ENCODE measurements around the gene RASGRF2.
"Not testable (repeated sequence)": the region's sequence is repeated elsewhere in the genome, so short reads cannot be mapped to it uniquely, and the experiment has no call there.

The RASGRF2 gene

GRCh38 chr5:81269751-81270393 lies 309.7 kb downstream of the RASGRF2 start:
- DNase-seq (ENCODE audit: low read depth) = no peak

GRCh38 chr5:81270394-81271027 lies 310.3 kb downstream of the RASGRF2 start:
- H3K4me3 ChIP-seq (ENCODE audit: low read depth, low read length); DNase-seq (ENCODE audit: low read depth): not testable (repeated sequence)

More at GRCh38 chr5:81269751-81270393, 309.7 kb downstream of the RASGRF2 start:
- no peak overlapping the region for H3K4me3 ChIP-seq (ENCODE audit: low read depth, low read length)
- TF ChIP-seq, protein P1, sequence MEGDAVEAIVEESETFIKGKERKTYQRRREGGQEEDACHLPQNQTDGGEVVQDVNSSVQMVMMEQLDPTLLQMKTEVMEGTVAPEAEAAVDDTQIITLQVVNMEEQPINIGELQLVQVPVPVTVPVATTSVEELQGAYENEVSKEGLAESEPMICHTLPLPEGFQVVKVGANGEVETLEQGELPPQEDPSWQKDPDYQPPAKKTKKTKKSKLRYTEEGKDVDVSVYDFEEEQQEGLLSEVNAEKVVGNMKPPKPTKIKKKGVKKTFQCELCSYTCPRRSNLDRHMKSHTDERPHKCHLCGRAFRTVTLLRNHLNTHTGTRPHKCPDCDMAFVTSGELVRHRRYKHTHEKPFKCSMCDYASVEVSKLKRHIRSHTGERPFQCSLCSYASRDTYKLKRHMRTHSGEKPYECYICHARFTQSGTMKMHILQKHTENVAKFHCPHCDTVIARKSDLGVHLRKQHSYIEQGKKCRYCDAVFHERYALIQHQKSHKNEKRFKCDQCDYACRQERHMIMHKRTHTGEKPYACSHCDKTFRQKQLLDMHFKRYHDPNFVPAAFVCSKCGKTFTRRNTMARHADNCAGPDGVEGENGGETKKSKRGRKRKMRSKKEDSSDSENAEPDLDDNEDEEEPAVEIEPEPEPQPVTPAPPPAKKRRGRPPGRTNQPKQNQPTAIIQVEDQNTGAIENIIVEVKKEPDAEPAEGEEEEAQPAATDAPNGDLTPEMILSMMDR (IDR thresholded peaks at IDR 0.05; ENCODE audit: control insufficient read depth, extremely low read depth, insufficient read depth) = no peak
